ENCODE data around the gene KRT73.

KRT73 gene

DNA sequence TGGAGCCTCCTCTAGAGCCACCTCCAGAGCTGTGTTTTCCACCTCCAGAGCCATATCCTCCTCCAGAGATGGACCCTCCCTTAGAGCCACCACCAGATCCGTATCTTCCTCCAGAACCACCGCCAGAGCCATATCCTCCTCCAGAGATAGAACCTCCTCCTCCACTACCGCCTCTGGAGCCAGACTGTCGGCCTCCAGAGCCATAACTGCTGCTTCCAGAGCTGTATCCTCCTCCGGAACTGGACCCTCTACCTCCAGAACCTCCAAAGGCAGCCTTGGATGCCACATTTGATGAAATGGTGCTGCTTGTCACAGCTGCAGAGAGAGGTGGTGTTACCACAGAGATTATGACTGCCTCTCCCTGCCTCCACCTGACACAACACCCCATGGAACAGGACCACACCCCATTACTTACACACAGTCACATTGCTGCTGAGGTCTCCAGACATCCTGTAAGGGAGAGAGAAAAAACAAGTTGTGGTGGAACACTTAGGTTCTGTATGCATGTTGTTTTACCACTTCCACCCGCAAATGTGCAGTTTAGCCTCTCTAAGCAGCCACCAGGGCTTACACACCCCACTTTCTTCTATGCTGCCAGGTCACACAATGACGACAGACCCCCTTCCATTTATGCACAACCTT is 26.9 kb upstream of the KRT73 start:
- no peak for DNase-seq (ENCODE audit: low spot score)

DNA sequence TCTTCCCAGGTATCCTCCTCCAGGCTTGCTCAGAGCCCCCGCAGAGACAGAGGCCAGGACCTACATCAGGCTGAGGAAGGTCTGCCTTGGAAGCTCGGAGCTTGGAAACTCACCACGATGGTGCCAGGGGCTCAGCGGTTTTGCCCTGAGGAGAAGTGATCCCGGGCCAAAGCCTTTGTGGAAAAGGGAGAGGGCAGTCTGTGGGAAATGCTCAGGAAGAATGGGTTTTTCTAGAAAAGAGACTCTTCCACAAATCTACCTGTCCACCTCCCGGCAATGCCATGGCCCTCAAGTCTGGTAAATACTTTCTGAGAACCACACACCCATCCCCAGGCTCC is 25.7 kb upstream of the KRT73 start:
- DNase-seq (ENCODE audit: low spot score), result no peak

DNA sequence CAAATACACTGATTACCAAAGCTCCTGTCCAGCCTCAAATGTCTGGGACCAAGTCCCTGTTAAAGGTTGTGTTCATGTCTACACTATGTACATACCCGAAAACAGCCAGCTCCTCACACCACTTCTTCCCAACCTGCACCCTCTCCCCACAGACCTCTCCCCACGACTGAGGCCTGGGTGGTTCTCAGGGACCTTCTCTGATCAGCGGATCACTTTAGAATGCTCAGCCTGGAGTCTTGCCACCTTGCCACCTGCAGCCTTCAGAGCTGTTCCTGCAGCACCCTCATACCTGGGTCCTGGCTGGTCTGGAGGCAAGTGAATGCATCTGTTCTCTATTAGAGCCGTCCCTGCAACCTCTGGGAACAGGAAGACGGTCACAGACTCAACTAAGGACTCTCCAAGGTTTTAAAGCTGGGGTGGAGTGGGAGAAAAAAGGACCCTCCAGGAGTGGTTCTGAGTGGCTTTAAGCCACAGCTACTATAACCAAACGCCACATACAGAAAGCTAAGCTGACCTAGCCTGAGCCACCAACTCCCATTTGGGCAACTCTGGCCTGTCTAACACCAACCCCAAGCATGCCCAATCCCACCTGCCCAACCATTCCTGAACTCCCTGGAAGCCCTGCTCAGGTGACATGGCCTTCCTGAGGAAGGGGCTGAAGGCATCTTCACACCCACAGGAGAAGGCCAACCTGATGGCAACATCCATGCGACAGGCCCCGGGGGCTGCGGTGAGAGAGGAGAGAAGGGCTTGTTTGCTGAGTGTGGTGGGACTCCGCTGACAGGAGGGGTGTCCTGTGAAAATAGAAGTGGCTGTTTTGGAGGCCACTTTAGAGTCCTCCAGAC is 25.1 kb upstream of the KRT73 start:
- DNase-seq (ENCODE audit: low spot score), result no peak

DNA sequence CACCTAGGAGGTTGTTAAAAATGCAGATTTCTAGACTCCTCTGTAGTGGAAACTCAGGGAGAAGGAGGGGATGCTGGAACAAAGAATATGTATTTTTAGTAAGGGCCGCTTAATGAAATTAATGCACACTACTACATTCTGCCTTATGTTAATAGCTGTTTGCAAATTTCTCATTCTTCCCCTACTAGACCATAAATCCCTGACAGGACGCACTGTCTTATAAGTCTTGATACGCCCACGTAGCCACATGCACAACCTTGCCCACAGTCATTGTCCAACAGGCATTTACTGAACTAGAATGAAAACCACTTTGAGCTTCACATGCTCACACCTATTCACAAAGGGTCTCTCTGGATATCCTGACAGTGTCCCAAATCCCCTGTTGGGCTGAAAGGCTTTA is 23.1 kb upstream of the KRT73 start:
- DNase-seq (ENCODE audit: low spot score), result no peak

DNA sequence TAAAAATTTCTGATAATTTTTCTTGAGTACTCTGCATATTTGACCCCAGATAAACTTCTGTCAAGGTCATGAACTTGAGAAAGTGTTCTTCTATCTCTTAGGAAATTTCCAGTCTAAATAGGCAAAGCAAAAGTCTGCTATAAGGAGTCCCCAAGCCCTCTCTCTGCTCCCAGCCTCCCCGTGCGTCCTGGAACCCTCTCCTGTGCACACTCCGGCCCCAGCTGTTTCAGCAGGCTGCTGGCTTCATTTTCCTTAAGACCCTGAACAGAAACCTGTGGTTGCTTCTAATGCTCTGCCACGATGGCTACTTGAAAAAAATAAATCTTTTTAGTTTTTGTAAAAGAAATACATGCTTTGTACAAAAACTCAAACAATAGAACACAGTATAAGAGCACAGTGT is 18.9 kb upstream of the KRT73 start:
- DNase-seq (ENCODE audit: low spot score), result no peak

DNA sequence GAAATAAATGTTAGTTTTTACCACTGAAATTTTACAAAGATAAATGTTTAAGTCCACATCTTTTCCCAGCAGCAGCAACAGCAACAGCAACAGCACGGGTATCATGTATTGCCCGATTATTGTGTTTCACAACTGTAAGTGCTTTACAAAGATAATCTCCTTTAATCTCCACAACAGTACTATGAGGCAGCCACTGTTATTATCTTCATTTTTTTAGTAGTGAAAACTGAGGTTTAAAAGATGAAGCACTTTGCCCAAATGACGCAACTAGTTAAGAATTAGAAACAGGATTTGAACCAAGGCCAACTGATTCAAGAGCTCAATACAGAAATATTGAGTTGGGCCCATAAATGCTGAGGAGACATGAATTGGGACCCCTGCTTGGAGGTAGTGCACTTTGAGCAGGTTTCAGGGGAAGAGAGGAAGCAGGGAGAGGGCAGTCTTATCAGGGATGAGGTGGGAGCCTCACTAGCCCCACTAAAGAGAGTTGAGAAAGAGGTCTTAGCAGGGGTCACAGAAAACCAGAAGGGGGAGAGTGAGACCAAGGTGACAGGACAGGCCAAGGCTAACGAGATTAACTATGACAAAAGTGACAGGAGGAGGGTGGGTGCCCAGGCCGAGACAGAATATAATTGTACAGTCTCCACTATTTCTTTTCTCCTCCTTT is 18.4 kb upstream of the KRT73 start:
- DNase-seq (ENCODE audit: low spot score), result no peak

DNA sequence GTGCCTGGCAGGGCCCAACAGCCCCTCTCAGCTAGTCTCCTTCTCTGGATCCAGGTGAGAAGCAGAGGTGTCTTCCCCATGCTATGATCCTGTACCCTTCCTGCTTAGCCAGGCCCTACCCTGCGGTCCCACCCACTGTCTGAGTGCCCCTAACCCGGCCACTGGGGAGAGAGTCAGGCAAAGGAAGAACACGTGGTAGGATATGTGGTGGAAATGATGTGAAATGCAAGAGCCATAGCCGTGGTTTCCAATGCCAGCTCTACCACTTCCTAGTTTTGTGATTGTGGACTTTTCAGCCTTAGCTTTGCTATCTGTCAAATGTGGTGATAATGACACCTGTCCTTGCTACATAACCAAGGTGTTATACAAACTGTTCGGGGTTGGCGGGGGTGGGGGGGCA is 17.8 kb upstream of the KRT73 start:
- DNase-seq (ENCODE audit: low spot score), result no peak

DNA sequence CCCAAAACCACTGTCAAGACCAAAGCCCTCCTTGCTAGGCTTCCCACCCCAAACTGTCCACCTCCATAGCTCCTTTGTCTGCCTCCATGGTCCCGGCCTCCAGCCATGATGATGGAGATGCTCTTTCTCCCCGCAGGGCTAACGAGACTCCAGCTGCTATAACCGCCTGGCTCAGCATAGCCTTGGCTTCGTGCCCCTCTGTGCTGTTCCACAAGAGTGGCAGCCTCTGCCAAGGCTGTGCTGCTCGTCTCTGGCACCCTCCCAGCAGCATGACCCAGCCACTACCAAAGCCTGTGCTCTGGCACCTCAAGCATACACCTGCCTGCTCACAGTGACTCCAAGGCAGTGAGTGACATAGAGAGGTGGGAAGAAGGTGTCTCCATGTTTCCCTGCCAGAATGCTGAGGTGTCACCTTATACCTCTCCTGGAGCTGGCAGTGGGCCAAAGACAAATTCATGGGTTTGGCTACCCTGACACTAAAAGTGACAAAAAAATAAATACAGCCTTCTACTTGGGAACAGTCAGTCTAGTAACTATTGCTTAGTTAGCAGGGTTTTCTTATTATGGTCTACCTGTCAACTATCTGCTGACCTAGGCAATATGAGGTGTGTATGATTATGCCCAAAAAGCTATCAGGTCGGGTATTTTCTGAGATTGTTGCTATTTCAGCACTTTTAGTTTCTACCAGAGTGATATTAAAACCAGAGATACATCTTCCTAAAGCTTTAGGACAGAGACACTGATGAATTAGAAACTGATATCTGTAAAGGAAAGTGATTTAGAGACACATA is 16.1 kb upstream of the KRT73 start:
- DNase-seq (ENCODE audit: low spot score), result no peak

DNA sequence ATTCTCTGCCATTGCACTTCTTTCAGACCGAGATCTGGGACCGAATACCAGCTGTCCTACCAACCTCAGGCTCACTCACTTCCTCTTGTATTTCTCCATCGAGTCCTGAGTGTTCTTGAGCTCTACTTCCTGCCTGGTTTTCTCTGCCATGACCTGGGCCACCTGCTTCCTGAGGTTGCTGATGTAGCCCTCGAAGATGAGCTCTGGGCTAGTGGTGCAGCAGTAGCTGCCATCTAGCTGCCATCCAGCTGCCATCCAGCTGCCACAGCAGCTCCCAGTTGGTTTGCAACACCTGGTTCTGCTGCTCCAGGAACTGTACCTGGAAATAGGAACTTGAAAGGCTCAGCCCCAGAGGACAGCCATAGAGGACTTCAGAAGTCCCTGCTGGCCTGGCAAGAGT is 15.0 kb upstream of the KRT73 start:
- DNase-seq (ENCODE audit: low spot score), result no peak

DNA sequence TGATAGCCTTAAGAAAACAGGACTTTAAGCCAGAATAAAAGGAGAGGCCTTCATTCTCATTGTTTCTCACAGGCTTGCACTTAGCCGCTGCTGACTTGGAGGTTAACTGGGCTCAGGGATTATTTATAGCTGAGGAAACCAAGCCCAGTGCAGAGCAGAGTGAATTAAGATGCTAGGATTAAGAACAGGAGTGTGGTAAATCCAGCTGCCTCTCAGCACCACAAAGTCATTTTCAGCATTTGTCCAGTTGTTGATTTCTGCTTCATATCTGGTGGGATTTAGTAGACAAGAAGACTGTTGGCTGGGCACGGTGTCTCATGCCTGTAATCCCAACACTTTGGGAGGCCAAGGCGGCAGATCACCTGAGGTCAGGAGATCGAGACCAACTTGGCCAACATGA is 14.3 kb upstream of the KRT73 start:
- DNase-seq (ENCODE audit: low spot score), result no peak

DNA sequence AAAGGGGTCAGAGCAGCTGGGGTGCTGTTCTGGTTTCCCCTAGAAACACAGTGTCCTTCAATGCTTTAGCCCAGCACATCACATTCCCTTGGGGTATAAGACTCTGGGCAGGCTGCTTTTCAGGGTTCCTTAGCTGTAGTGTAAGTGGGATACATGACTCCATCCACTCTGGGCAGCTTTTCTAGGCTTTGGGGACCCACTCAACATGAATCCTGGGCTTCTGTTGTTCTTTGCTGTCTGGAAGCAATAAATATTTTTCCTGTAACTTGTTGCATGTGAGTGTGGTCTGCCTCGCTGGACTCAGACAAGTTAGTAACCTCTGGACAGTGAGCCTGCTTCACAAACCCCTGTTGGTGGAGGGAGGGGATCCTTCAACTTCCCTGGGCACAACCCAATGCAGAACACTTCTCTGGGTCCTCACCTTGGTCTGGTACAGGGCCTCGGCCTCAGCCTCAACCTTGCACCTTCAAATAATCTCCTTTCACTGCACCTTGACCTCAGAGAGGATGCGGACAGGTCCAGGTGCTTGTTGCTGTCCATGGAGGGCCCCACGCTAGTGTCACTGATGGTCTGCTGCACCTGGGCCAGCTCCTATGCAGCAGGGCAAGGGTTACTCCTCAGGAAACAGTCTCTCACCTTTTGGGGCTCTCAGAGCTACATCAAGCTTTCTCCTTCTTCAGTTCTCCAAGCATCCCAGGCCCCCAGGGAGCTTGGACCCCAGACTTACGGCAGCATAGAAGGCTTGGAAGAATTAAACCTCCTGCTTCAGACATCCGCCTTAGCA is 13.5 kb upstream of the KRT73 start:
- DNase-seq (ENCODE audit: low spot score), result no peak

DNA sequence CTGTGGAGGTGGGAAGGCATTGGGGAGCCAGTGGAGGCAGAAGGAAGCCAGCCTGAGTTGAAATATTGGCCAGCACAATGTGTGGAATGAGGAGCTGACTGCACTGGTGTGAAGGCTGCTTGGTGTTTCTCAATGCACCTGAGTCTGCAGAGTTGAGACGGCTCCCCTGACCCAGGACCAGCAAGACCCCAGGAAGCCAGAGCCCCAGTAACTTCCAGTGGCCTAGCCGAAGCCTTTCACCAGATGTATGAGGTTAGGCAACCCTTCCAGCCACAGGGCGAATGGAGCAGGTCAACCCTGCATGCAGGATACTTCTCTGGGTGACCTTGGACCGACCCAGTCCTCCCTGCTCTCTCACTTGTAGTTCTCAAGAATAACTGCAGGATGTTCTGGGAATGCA is 12.9 kb upstream of the KRT73 start:
- no peak for DNase-seq (ENCODE audit: low spot score)

DNA sequence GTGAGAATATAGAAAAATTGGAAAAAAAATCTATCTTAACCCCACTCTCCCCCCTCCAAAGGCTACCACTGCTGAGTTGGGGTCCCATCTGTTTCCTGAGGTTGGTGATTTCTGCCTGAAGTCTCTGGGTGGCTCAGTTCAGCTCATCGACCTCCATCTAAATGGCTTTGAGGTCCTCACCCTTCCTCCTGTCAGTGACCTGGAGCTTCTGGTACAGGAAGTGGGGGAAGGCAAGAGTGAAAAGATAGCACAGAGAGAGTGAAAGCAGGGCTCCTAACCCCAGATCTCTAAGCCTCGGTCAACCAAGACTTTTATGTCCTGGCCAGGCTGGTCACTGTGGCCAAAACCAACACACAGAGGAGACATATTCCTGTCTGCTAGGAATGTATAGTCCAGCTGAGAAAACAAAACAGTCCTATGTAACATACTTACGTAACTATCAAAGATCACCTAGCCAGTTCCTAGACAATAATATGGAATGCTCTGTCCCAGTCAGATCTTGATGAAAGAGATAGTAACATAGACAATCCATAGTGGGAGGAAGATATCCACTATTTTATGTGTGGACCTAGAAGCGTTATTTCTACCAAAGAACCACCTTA is 12.3 kb upstream of the KRT73 start:
- no peak for DNase-seq (ENCODE audit: low spot score)

DNA sequence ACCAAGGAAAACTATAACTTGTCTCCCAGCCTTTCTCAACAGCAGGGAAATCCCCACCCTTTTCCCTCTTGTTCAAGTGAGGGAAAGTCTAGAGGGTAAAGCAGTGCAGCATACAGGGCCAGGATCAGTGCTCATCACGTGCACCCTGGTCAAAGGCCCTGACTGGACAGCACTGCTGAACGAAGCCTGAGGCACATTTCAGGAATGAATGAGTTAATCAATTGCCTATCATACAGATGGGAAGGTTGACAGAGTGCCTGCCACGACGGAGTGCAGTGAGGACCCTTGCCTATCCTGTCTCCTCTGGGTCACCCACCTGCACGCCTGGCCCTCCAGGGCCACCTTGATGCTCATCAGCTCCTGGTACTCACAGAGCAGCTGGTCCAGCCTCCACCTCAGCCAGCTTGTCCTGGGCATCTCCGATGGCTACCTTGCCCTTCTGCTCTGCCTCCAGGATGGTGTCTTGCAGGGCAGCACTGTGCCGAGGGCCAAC is 11.7 kb upstream of the KRT73 start:
- no peak for DNase-seq (ENCODE audit: low spot score)

DNA sequence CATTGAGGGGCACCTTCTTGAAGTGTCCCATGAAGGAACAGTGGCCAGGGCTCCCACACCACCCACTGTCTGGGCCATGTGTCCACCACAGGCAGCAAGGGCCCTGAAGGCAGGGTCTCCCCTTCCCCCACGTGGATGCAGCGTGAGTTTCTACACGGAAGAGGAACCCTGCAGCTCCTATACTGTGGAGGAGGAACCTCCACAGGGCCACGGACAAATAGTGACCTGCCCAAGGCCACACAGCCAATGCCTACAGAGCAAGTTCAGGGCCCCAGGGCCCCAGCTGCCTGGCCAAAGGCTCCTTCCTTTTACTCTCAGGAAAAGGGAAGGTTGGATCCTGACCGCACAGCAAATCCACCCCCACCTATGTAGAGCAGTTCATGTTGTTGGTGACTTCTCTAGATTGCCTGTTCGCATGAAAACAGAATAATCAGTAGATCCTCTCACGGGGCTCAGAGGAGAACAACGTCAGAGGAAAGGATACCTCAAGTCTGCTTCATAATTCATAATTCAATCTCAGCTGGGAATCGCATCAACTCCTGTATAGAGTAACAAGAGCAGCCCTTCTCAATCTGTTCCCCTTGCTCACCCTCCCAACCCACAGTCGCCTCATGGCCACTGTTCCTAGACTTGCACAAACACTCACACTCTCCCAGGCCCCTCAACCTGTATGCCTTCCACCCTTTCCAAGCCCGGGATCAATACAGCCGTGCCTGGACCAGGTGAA is 11.1 kb upstream of the KRT73 start:
- DNase-seq (ENCODE audit: low spot score), result no peak

DNA sequence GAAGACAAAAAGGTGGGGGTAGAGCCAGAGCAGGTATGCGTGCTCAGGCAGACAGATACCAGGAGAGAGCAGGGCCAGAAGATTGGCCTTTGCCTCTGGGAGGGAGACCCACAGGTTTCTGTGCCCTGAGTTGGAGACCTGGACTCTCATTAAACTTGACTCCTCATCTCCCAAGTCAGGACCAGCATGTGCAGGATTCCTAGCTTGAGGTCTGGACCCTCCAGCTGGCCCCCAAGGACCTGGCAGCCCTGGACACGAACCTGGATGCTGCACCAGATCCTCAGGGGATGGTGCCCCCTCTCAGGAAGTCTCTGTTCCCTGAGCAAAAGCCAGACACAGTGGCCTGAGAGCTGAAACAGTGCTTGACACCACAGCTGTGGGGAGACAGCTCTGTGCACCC is 10.5 kb upstream of the KRT73 start:
- DNase-seq (ENCODE audit: low spot score), result no peak

DNA sequence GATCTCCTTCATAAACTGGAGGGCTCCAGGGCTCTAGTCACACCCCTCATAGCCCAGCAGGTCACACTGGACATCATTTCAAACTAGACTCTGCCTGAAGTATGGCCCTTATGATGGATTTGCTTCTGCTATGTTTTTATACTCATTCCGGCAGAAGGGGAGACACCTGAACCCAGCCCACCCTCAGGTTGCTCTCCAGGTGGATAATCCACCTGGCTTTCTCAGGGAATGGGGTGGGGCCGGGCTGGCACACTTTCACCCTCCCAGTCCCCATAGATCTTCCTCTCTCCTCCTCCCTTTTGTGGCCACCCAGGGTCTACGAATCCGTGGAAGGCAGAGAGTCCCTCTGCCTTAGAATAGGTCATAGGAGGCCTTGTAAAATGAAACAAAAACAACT is 9.8 kb upstream of the KRT73 start:
- DNase-seq (ENCODE audit: low spot score), result no peak

DNA sequence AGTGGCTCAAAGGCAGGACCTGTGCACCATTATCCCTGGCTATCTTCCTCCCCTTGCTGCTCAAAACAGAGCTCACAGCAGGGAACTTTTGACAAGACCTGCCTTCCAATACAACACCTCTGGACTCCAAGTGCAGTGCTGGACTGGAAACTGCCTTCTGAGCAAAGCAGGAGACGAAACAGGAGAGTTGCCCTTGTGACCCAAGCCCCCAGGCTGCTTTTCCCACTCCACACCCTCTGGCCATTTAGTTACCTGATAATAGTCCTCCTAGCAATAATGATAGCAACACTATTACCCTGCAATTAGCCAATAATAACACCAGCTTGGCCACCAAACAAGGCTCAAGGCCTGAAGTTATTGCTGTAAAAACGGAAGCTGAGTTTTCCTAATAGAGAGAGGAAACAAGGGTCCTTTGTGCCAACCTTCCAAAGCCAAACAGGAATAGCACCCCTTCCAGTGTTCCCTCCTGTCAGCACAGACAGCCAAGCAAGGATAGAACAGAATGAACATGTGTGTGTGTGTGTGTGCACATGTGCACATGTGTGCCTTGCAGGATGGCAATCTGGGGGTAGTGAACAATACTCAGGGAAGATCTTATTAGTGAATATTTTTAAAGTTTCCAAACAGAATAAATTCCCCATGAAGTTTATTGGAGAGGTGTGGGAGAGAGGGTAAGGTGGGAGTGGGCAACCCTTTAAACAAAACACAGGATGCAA is 9.2 kb upstream of the KRT73 start:
- no peak for DNase-seq (ENCODE audit: low spot score)

DNA sequence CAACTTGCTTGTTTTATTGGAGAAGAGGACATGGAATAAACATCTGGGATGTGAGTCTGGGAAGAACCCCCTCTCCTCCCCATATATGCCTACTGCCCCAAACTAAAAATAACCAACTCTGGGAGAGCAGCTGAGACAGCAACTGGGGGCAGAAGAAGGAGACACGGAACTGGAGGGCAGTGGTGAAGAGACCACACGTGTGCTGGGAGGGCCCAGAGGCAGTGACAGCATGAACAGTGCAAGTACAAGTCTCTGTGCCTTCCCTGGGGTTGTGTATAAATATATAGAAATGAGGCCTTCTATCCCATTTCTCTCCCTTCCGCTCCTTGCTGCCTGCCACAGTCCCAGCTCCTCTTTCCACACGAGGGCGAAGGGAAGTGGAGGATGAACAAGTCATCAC is 4.0 kb upstream of the KRT73 start:
- DNase-seq (ENCODE audit: low spot score), result no peak

DNA sequence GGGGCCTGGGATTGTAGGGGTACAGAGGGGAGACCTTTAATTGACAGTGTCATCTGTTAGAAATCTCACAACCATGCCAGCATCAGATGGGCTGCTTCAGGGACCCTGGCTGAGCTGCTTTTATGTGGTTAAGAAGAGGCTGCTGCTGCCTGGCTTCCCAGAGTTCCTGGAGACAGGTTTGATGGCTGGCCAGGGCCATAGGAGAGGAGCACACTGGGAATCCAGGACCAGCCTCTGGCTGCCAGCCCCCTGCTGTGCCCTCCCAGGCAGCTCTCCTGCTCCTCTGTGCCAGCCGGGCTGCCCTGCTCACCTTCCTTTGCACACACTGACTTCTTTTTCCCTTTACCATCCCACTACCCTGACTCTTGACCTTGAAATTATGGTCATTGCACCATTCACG is 507 bp upstream of the KRT73 start:
- DNase-seq (ENCODE audit: low spot score), result no peak

All from AG20443 (cell line).